PC-9 (cell line): ENCODE data around the gene MOB1A. TPM values are rescaled to one million over a fixed set of nuclear protein-coding genes. Genes with fewer than 3 reads are reported as not detected.

Experiments used
- BruUV-seq: library from RNA; stranded (reverse); fragments of 400-500 nt; replicated peaks from 2 replicates; lab custom pipeline; 2021; lab: Mats Ljungman, UMichigan
- CTCF ChIA-PET: fragments of 300-600 bp; sonication (Branson Sonifier 250); formaldehyde crosslinking; loops from one replicate; lab custom pipeline; 2022; ENCODE audit warnings: antibody characterized with exemption; lab: Charles Lee
- POLR2A ChIA-PET: fragments of 300-600 bp; sonication (Branson Sonifier 250); formaldehyde crosslinking; loops from one replicate; lab custom pipeline; 2022; ENCODE audit warnings: antibody characterized with exemption; ENCODE audit not compliant: unreplicated experiment; lab: Charles Lee
- DNase-seq, 2 experiments: peaks; one replicate each; pipeline versions ENCODE4 v3.0.0 to v3.0.0-alpha.2; 2015 to 2022; ENCODE audit warnings: mixed read lengths in 1 of 2
- H2AFZ ChIP-seq: fragments of 200-600 bp; sonication (generic); 2 replicates; pipeline ENCODE4 v1.8.1; 2017; ENCODE audit warnings: antibody characterized with exemption
- H3F3A ChIP-seq: fragments of 200-600 bp; sonication (generic); 2 replicates; pipeline ENCODE4 v1.8.1; 2017; ENCODE audit warnings: antibody characterized with exemption, mild to moderate bottlenecking, low read depth; ENCODE audit not compliant: insufficient read depth
- H3K27ac ChIP-seq: fragments of 200-600 bp; sonication (generic); 2 replicates; pipeline ENCODE4 v1.6.1; 2016; ENCODE audit warnings: mixed run types
- H3K27me3 ChIP-seq: fragments of 200-600 bp; sonication (generic); 2 replicates; pipeline ENCODE4 v1.6.1; 2016; ENCODE audit warnings: low read depth, mixed run types; ENCODE audit not compliant: insufficient read depth
- H3K36me3 ChIP-seq: fragments of 200-600 bp; sonication (generic); 2 replicates; pipeline ENCODE4 v1.6.1; 2016; ENCODE audit warnings: low read depth, mixed run types
- H3K4me1 ChIP-seq: fragments of 200-600 bp; sonication (generic); replicated peaks from 2 replicates; pipeline ENCODE4 v1.6.1; 2016; ENCODE audit warnings: mixed run types; ENCODE audit not compliant: insufficient read depth
- H3K4me2 ChIP-seq: fragments of 200-600 bp; sonication (generic); 2 replicates; pipeline ENCODE4 v1.6.1; 2017; ENCODE audit warnings: mixed run types
- H3K4me3 ChIP-seq: fragments of 200-600 bp; sonication (generic); 2 replicates; pipeline ENCODE4 v1.6.1; 2016; ENCODE audit warnings: mixed run types
- H3K79me2 ChIP-seq: fragments of 200-600 bp; sonication (generic); 2 replicates; pipeline ENCODE4 v1.6.1; 2017; ENCODE audit warnings: low read depth, mixed run types
- H3K9me2 ChIP-seq: fragments of 200-600 bp; sonication (generic); 2 replicates; pipeline ENCODE4 v1.8.1; 2017; ENCODE audit warnings: mild to moderate bottlenecking; ENCODE audit not compliant: insufficient read depth
- H3K9me3 ChIP-seq: fragments of 200-600 bp; sonication (generic); 2 replicates; pipeline ENCODE4 v1.8.1; 2016; ENCODE audit warnings: low read depth; ENCODE audit not compliant: insufficient read depth
- H4K20me1 ChIP-seq: fragments of 200-600 bp; sonication (generic); 2 replicates; pipeline ENCODE4 v1.8.1; 2017; ENCODE audit not compliant: insufficient read depth
- CTCF ChIP-seq: fragments of 200-600 bp; sonication (generic); conservative IDR thresholded peaks from 2 replicates; pipeline ENCODE4 v1.6.1; 2017; ENCODE audit warnings: mixed run types, antibody characterized with exemption, mild to moderate bottlenecking, moderate library complexity
- EZH2 ChIP-seq: fragments of 200-600 bp; sonication (generic); IDR thresholded peaks from 2 replicates; pipeline ENCODE4 v1.8.0; 2017; ENCODE audit warnings: antibody characterized with exemption, low read depth
- intact Hi-C: fragments of 100-400 bp; cut with micrococcal nuclease; formaldehyde crosslinking; loops from one replicate; pipeline ENCODE4 v1.10.0; 2022; ENCODE audit not compliant: unreplicated experiment
- total RNA-seq: library from RNA; stranded (reverse); gene quantifications from 2 replicates; pipeline ENCODE4 v1.2.3, GENCODE V29; 2021

MOB1A gene
- total RNA-seq, 1 experiment from 2014 or later = 143 TPM

GRCh38 chr2:74174909-74175308, 3.8 kb downstream of the MOB1A start:
- Histone ChIP-seq H3K9me2 (no peaks in the 10 kb centered on the region), H3K9me3 (no peaks in the 10 kb centered on the region), H2AFZ (no peak overlapping the region), H3F3A (peaks cover 14% of the 10 kb centered on the region; the same call in 1 of the 2 replicates), H3K36me3 (peaks cover 19% of the 10 kb centered on the region), H3K79me2 (peaks cover 72% of the 10 kb centered on the region), H3K27ac (no peak overlapping the region), H3K4me2 (peak overlapping the region; percentile 3; the same call in 1 of the 2 replicates), H3K27me3 (no peaks in the 10 kb centered on the region), H3K4me1 (peaks cover 21% of the 10 kb centered on the region), H4K20me1 (peaks cover 66% of the 10 kb centered on the region), H3K4me3 (no peak overlapping the region)
- ChIA-PET CTCF (no interaction called here), POLR2A (no interaction called here)
- no peak for DNase-seq
- TF ChIP-seq CTCF = no peak
- TF ChIP-seq EZH2 = no peak
- BruUV-seq = no TSS peak
- intact Hi-C loops = no loop called here

GRCh38 chr2:74168739-74169138, 9.9 kb downstream of the MOB1A start:
- BruUV-seq = no TSS peak
- Histone ChIP-seq H3K79me2 (peaks cover 39% of the 10 kb centered on the region), H3K9me2 (no peaks in the 10 kb centered on the region), H3K4me3 (no peak overlapping the region), H3K27me3 (no peaks in the 10 kb centered on the region), H3F3A (peaks cover 18% of the 10 kb centered on the region; the same call in 1 of the 2 replicates), H3K27ac (no peak overlapping the region), H3K9me3 (no peaks in the 10 kb centered on the region; the same call in 1 of the 2 replicates), H2AFZ (no peak overlapping the region), H3K4me1 (no peaks in the 10 kb centered on the region), H3K4me2 (no peak overlapping the region), H4K20me1 (peaks cover 50% of the 10 kb centered on the region), H3K36me3 (peaks cover 55% of the 10 kb centered on the region)
- TF ChIP-seq EZH2 = no peak
- no peak for TF ChIP-seq CTCF
- DNase-seq = no peak
- ChIA-PET POLR2A (interaction anchor here (0.6 kb wide), 1 partner anchor 340 kb away, joined by 3 read pairs; the partner anchor contains the start of gene STAMBP), CTCF (interaction anchor here (0.5 kb wide), 1 partner anchor 151 kb away, joined by 4 read pairs; no protein-coding TSS in a partner anchor)
- intact Hi-C loops = no loop called here

- POLR2A ChIA-PET = no interaction called here
Observed at GRCh38 chr2:74164761-74165160, 13.9 kb downstream of the MOB1A start.

More at GRCh38 chr2:74164761-74165160, 13.9 kb downstream of the MOB1A start:
- CTCF ChIA-PET = no interaction called here
- H2AFZ ChIP-seq = no peak overlapping the region
- TF ChIP-seq CTCF = no peak
- no peak for TF ChIP-seq EZH2
- H3K9me3 ChIP-seq = no peaks in the 10 kb centered on the region; the same call in 1 of the 2 replicates
- peaks cover 43% of the 10 kb centered on the region for H4K20me1 ChIP-seq
- H3K4me1 ChIP-seq = no peaks in the 10 kb centered on the region
- no peak overlapping the region for H3K4me2 ChIP-seq
- no peak overlapping the region for H3K27ac ChIP-seq
- H3K27me3 ChIP-seq = no peaks in the 10 kb centered on the region
- intact Hi-C loops = no loop called here
- H3K9me2 ChIP-seq = no peaks in the 10 kb centered on the region
- peaks cover 8% of the 10 kb centered on the region; the same call in 1 of the 2 replicates for H3F3A ChIP-seq
- no peak overlapping the region for H3K4me3 ChIP-seq
- DNase-seq = no peak
- H3K36me3 ChIP-seq = peaks cover 57% of the 10 kb centered on the region
- no TSS peak for BruUV-seq
- H3K79me2 ChIP-seq = peaks cover 19% of the 10 kb centered on the region; the same call in 1 of the 2 replicates
